Trophoblast cell (in vitro differentiated cells and primary cell): ENCODE results near the gene MAFB.

Source experiments
- DNase-seq, 2 donors: peaks; one replicate each; pipeline ENCODE4 v3.0.0-alpha.2; 2016
- H2AFZ ChIP-seq: 2 replicates; pipeline ENCODE4 v1.6.1; 2013; ENCODE audit warnings: low read length, moderate library complexity, mild to moderate bottlenecking; ENCODE audit not compliant: insufficient read depth, poor library complexity
- H2AK5ac ChIP-seq: 2 replicates; pipeline ENCODE4 v1.6.1; 2013; ENCODE audit warnings: mild to moderate bottlenecking, low read length
- H2BK120ac ChIP-seq: 2 replicates; pipeline ENCODE4 v1.6.1; 2013; ENCODE audit warnings: low read length, mild to moderate bottlenecking, moderate library complexity; ENCODE audit not compliant: insufficient read depth, poor library complexity
- H2BK12ac ChIP-seq: 2 replicates; pipeline ENCODE4 v1.6.1; 2013; ENCODE audit warnings: mild to moderate bottlenecking, low read length, moderate library complexity
- H2BK5ac ChIP-seq: 2 replicates; pipeline ENCODE4 v1.6.1; 2013; ENCODE audit warnings: low read length, low read depth, moderate library complexity, mild to moderate bottlenecking; ENCODE audit not compliant: poor library complexity
- H3K14ac ChIP-seq: 2 replicates; pipeline ENCODE4 v1.6.1; 2013; ENCODE audit warnings: mild to moderate bottlenecking, low read length
- H3K18ac ChIP-seq: 2 replicates; pipeline ENCODE4 v1.6.1; 2013; ENCODE audit warnings: mild to moderate bottlenecking, low read length
- H3K23ac ChIP-seq: 2 replicates; pipeline ENCODE4 v1.6.1; 2013; ENCODE audit warnings: low read length
- H3K27ac ChIP-seq: 2 replicates; pipeline ENCODE4 v1.5.1; 2013; ENCODE audit warnings: low read depth, mild to moderate bottlenecking, inconsistent platforms, low read length, moderate library complexity
- H3K27me3 ChIP-seq: 2 replicates; pipeline ENCODE4 v1.6.1; 2013; ENCODE audit warnings: inconsistent platforms, mild to moderate bottlenecking, low read length, moderate library complexity; ENCODE audit not compliant: insufficient read depth
- H3K36me3 ChIP-seq, 2 experiments: 1 replicate in 1 of 2; 2 replicates in 1 of 2; pipeline ENCODE4 v1.6.1; 2013; ENCODE audit warnings: low read length in 2 of 2, mild to moderate bottlenecking in 2 of 2, moderate library complexity in 1 of 2; ENCODE audit not compliant: insufficient read depth in 2 of 2, control insufficient read depth in 1 of 2
- H3K4ac ChIP-seq: 2 replicates; pipeline ENCODE4 v1.6.1; 2013; ENCODE audit warnings: low read depth, mild to moderate bottlenecking, low read length, moderate library complexity
- H3K4me1 ChIP-seq, 2 experiments: 1 replicate in 1 of 2; 2 replicates in 1 of 2; pipeline ENCODE4 v1.6.1; 2013; ENCODE audit warnings: low read length in 2 of 2, mild to moderate bottlenecking in 2 of 2, moderate library complexity in 1 of 2; ENCODE audit not compliant: insufficient read depth in 2 of 2, control insufficient read depth in 1 of 2
- H3K4me2 ChIP-seq: 2 replicates; pipeline ENCODE4 v1.6.1; 2013; ENCODE audit warnings: inconsistent platforms, mild to moderate bottlenecking, low read length, moderate library complexity
- H3K4me3 ChIP-seq: 2 replicates; pipeline ENCODE4 v1.5.1; 2013; ENCODE audit warnings: mild to moderate bottlenecking, low read depth, low read length, inconsistent platforms
- H3K79me1 ChIP-seq: one replicate; pipeline ENCODE4 v1.6.1; 2013; ENCODE audit warnings: low read length
- H3K79me2 ChIP-seq: 2 replicates; pipeline ENCODE4 v1.6.1; 2013; ENCODE audit warnings: low read length, mild to moderate bottlenecking; ENCODE audit not compliant: control insufficient read depth, insufficient read depth, poor library complexity
- H3K9ac ChIP-seq: 2 replicates; pipeline ENCODE4 v1.6.1; 2013; ENCODE audit warnings: mild to moderate bottlenecking, low read length
- H3K9me3 ChIP-seq: 2 replicates; pipeline ENCODE4 v1.6.1; 2013; ENCODE audit warnings: low read depth, mild to moderate bottlenecking, control low read depth, inconsistent platforms, low read length; ENCODE audit not compliant: insufficient read depth
- H4K12ac ChIP-seq: 2 replicates; pipeline ENCODE4 v1.6.1; 2013; ENCODE audit warnings: low read depth, mild to moderate bottlenecking, low read length, moderate library complexity
- H4K8ac ChIP-seq: 2 replicates; pipeline ENCODE4 v1.6.1; 2013; ENCODE audit warnings: low read depth, mild to moderate bottlenecking, low read length, moderate library complexity
- H4K91ac ChIP-seq: one replicate; pipeline ENCODE4 v1.6.1; 2013; ENCODE audit warnings: low read depth, mild to moderate bottlenecking, low read length, moderate library complexity
- WGBS: extraction: QIAGEN DNeasy Blood & Tissue Kit; methylation state at CpG from one replicate; pipeline ENCODE4 v1.1.7; 2013; ENCODE audit warnings: missing lambda C conversion rate; ENCODE audit not compliant: insufficient read length, insufficient coverage; ENCODE audit errors: extremely low coverage; 5-methylcytosine and 5-hydroxymethylcytosine counted together

MAFB gene

DNA sequence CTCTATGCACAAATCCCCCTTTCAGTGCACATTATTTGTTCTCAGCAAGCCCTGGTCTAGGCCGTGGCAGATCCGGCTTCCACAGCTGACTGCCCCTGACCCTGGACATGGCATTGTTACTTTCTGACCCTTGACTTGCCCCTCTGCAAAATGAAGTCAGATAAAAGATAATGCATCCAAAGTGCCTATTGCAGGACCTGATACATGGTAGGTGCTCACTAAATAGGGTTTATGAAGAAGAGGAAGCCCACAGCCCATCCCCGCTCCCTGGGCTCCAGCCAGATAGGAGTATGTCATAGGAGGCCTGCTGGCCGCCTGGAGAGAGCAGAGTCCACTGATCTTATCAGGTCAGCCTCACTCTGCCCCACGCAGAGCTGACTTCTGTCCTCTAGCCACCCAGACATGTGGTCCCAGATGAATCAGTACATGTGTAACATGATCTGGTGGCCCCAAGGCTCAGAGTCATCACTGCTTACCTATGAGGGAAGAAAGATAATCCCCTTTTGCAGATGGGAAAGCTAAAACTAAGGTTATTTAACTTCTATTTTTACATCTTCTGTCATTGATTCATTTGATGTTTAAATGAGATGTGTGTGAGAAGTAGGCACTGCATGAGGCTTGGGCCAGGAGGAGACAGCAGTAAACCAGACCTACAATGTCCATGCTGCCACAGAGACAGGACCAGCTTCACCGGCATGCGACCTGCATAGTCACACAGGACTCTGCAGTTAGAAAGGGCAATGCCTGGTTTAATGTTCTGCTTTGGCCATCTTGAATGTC lies 20.4 kb downstream of the MAFB start:
- H3K9me3 ChIP-seq, result no peaks in the 10 kb centered on the region
- H2AFZ ChIP-seq, result no peak overlapping the region
- H3K14ac ChIP-seq, result no peak overlapping the region
- H3K79me1 ChIP-seq, result peaks cover 7% of the 10 kb centered on the region
- H3K27me3 ChIP-seq, result no peaks in the 10 kb centered on the region
- WGBS, result no CpG with 5 or more reads among the region's 7 CpGs
- H4K91ac ChIP-seq, result no peak overlapping the region
- no peak overlapping the region for H3K27ac ChIP-seq
- H3K4ac ChIP-seq, result no peak overlapping the region
- H3K4me1 ChIP-seq, result peaks cover 18 to 24% of the 10 kb centered on the region in 2 experiments
- H2BK12ac ChIP-seq, result peak overlapping the region; percentile 53
- no peak overlapping the region for H3K4me3 ChIP-seq
- H2BK120ac ChIP-seq, result no peak overlapping the region
- H3K18ac ChIP-seq, result no peak overlapping the region
- no peak overlapping the region for H3K9ac ChIP-seq
- H4K8ac ChIP-seq, result no peak overlapping the region
- no peak overlapping the region for H3K4me2 ChIP-seq
- no peak overlapping the region for H2AK5ac ChIP-seq
- H3K79me2 ChIP-seq, result peaks cover 1% of the 10 kb centered on the region
- H2BK5ac ChIP-seq, result no peak overlapping the region
- H4K12ac ChIP-seq, result no peak overlapping the region
- no peak for DNase-seq
- H3K36me3 ChIP-seq, result no peaks in the 10 kb centered on the region
- H3K23ac ChIP-seq, result no peak overlapping the region

DNA sequence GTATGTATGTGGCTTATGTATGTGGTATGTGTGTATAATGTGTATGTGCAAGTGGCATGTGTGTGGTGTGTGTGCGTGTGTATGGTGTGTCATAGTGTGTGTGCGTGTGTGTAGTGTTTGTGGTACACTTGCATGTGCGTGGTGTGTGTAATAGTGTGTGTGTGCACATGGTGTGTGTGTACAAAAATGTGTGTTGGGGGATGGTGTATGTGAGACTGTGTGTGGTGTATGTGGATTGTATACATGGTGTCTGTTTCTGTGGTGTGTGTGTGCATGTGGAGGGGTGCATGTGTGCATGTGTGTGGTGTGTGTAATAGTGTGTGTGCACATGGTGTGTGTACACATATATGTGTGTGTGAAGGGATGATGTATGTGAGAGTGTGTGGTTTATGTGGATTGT lies 21.5 kb downstream of the MAFB start:
- no peak overlapping the region for H2AFZ ChIP-seq
- H3K23ac ChIP-seq, result peak overlapping the region; percentile 79
- no peak overlapping the region for H2BK120ac ChIP-seq
- H3K4me3 ChIP-seq, result no peak overlapping the region
- no peak overlapping the region for H3K18ac ChIP-seq
- no peak overlapping the region for H2BK12ac ChIP-seq
- WGBS, result 100% methylated on average over 2 of the region's 3 CpGs
- peaks cover 14% of the 10 kb centered on the region for H3K79me1 ChIP-seq
- no peak overlapping the region for H4K8ac ChIP-seq
- H3K4me1 ChIP-seq, result peaks cover 23 to 29% of the 10 kb centered on the region in 2 experiments
- H2BK5ac ChIP-seq, result no peak overlapping the region
- H3K79me2 ChIP-seq, result no peaks in the 10 kb centered on the region
- no peak overlapping the region for H3K14ac ChIP-seq
- no peak overlapping the region for H3K4me2 ChIP-seq
- no peaks in the 10 kb centered on the region for H3K36me3 ChIP-seq
- H4K91ac ChIP-seq, result no peak overlapping the region
- H3K27me3 ChIP-seq, result no peaks in the 10 kb centered on the region
- H4K12ac ChIP-seq, result no peak overlapping the region
- H3K27ac ChIP-seq, result no peak overlapping the region
- H3K9me3 ChIP-seq, result no peaks in the 10 kb centered on the region
- no peak overlapping the region for H2AK5ac ChIP-seq
- DNase-seq, result no peak
- H3K4ac ChIP-seq, result no peak overlapping the region
- no peak overlapping the region for H3K9ac ChIP-seq

DNA sequence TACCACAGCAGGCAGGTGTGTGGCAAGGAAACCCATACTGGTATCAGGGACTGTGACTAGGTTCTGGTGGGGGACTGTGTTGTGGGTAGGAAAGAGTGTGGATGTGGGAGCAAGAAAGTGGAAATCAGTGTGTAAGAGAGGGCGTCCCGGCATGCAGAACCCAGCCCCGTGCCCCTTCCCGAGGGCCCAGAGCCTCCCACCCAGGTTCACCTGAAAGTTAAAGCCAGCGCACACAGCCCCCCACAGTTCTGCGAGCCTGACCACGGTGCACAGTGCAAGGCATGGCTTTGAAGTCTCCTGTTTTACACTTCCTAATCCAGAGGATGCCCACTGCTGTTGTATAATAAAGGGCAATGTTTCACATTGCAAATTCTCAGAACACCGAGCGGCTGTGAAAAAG lies 22.7 kb downstream of the MAFB start:
- Histone ChIP-seq H2BK12ac (peak overlapping the region; percentile 41), H2BK5ac (no peak overlapping the region), H3K18ac (no peak overlapping the region), H3K27me3 (no peaks in the 10 kb centered on the region), H4K91ac (peak overlapping the region; percentile 36), H3K79me1 (peaks cover 16% of the 10 kb centered on the region), H3K9me3 (no peaks in the 10 kb centered on the region), H3K4me2 (no peak overlapping the region), H2AK5ac (peak overlapping the region; percentile 56), H3K4ac (no peak overlapping the region), H3K9ac (no peak overlapping the region), H4K8ac (no peak overlapping the region), H3K23ac (no peak overlapping the region), H3K4me3 (no peak overlapping the region), H3K79me2 (no peaks in the 10 kb centered on the region), H3K14ac (no peak overlapping the region), H2AFZ (no peak overlapping the region), H3K4me1 (peaks cover 29 to 33% of the 10 kb centered on the region in 2 experiments), H3K36me3 (no peaks in the 10 kb centered on the region), H2BK120ac (no peak overlapping the region), H4K12ac (no peak overlapping the region), H3K27ac (no peak overlapping the region)
- WGBS, result no CpG with 5 or more reads among the region's 9 CpGs
- DNase-seq, result no peak

DNA sequence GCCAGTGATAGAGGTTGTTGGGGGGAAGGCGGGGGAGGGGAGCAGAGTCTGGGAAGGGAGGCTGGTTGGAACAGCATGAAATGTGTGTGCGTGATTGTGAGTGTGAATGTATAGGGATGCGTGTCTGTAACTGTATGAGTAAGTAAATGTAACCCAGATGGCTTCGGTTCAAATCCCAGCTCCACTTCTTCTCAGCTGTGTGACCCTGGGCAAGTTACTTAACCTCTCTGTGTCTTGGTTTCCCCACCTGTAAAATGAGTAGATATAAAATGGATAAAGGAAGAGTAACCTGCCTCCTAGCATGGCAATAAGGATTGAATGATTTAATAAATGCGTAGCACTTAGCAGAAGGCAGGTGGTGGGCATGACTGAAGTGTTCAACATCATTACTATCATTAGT lies 24.1 kb downstream of the MAFB start:
- DNase-seq, result no peak
- Histone ChIP-seq H4K8ac (peak overlapping the region; percentile 17), H3K9ac (no peak overlapping the region), H3K79me2 (no peaks in the 10 kb centered on the region), H3K4me1 (peaks cover 29 to 33% of the 10 kb centered on the region in 2 experiments), H4K12ac (no peak overlapping the region), H3K4ac (no peak overlapping the region), H2AK5ac (peak overlapping the region; percentile 27), H3K79me1 (peaks cover 16% of the 10 kb centered on the region), H3K23ac (no peak overlapping the region), H2BK12ac (peak overlapping the region; percentile 33), H2AFZ (no peak overlapping the region), H2BK120ac (peak overlapping the region; percentile 29), H3K9me3 (no peaks in the 10 kb centered on the region), H2BK5ac (no peak overlapping the region), H4K91ac (peak overlapping the region; percentile 58), H3K27me3 (no peaks in the 10 kb centered on the region), H3K4me2 (peak overlapping the region; percentile 4), H3K18ac (peak overlapping the region; percentile 63), H3K36me3 (no peaks in the 10 kb centered on the region), H3K27ac (peak overlapping the region; percentile 69), H3K14ac (peak overlapping the region; percentile 24), H3K4me3 (no peak overlapping the region)
- 100% methylated on average over 2 of the region's 5 CpGs for WGBS
